T-helper 17 cell (primary cell): ENCODE results near the gene IDI2. TPM values are rescaled to one million over a fixed set of nuclear protein-coding genes. Genes with fewer than 3 reads are reported as not detected.

ENCODE experiments used
- ATAC-seq: fragments of 150-1000 bp; cut with Tn5 transposase; 2 replicates; pipeline ENCODE4 v1.10.0; 2021; ENCODE audit warnings: mild to moderate bottlenecking, moderate library complexity
- DNase-seq, 3 donors: peaks; one replicate each; pipeline versions ENCODE4 v3.0.0 to v3.0.0-alpha.2; 2020 to 2021
- H3K9me3 ChIP-seq: one replicate; pipeline ENCODE4 v1.7.0; 2013; ENCODE audit warnings: low read length, mild to moderate bottlenecking; ENCODE audit not compliant: control insufficient read depth, poor library complexity, severe bottlenecking
- H3K27ac Mint-ChIP-seq: one replicate; pipeline ENCODE4 v1.8.0; 2022; ENCODE audit warnings: mild to moderate bottlenecking, moderate library complexity, mixed read lengths
- H3K27me3 Mint-ChIP-seq: one replicate; pipeline ENCODE4 v1.8.0; 2022; ENCODE audit warnings: mixed read lengths
- H3K36me3 Mint-ChIP-seq: one replicate; pipeline ENCODE4 v1.8.0; 2022; ENCODE audit warnings: low read depth, mixed read lengths
- H3K4me1 Mint-ChIP-seq: one replicate; pipeline ENCODE4 v1.8.0; 2022; ENCODE audit warnings: mild to moderate bottlenecking, mixed read lengths
- H3K4me3 Mint-ChIP-seq: one replicate; pipeline ENCODE4 v1.8.0; 2022; ENCODE audit warnings: mild to moderate bottlenecking, moderate library complexity, mixed read lengths
- total RNA-seq, 4 donors: library from RNA in 2 of 4; stranded (reverse) in 2 of 4; gene quantifications; one replicate each; pipeline ENCODE4 v1.2.3 and lab custom pipeline; 2022 to 2026

Gene IDI2
- total RNA-seq, 2 donors from 2014 or later = not detected

DNA sequence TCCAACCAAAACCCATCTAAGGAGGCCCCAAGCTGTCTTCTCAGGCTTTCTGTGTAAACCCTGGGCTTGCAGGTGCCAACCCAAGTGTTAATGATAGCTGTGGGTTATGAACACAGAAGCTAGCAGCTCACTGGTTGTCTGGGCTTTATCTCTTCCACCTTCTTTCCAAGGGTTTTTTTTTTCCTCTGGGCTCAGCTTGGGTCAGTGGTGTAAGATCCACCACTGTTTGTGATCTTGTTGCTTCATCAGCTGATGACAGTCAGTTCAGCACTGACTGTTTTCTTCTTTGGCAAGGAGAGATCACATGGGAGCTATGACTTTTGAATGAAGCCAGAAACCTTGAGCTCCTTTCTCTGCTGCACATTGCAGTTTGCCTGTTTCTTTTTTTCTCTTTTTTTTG lies 32.8 kb downstream of the IDI2 start:
- ATAC-seq (no peak), DNase-seq (no peak)
- H3K27me3 Mint-ChIP-seq = no peaks in the 10 kb centered on the region
- no peak overlapping the region for H3K4me3 Mint-ChIP-seq
- peaks cover 10% of the 10 kb centered on the region for H3K36me3 Mint-ChIP-seq
- peak overlapping the region; percentile 2 for H3K27ac Mint-ChIP-seq
- peaks cover 24% of the 10 kb centered on the region for H3K4me1 Mint-ChIP-seq
- no peaks in the 10 kb centered on the region for H3K9me3 ChIP-seq

GRCh38 chr10:992467-992866 lies 33.2 kb downstream of the IDI2 start:
- Mint-ChIP-seq H3K4me3 (no peak overlapping the region), H3K36me3 (peaks cover 10% of the 10 kb centered on the region), H3K27me3 (no peaks in the 10 kb centered on the region), H3K27ac (no peak overlapping the region), H3K4me1 (peaks cover 24% of the 10 kb centered on the region)
- no peak for ATAC-seq
- DNase-seq = no peak
- H3K9me3 ChIP-seq = no peaks in the 10 kb centered on the region

GRCh38 chr10:990808-991207 lies 34.9 kb downstream of the IDI2 start:
- H3K36me3 Mint-ChIP-seq = peaks cover 10% of the 10 kb centered on the region

DNA sequence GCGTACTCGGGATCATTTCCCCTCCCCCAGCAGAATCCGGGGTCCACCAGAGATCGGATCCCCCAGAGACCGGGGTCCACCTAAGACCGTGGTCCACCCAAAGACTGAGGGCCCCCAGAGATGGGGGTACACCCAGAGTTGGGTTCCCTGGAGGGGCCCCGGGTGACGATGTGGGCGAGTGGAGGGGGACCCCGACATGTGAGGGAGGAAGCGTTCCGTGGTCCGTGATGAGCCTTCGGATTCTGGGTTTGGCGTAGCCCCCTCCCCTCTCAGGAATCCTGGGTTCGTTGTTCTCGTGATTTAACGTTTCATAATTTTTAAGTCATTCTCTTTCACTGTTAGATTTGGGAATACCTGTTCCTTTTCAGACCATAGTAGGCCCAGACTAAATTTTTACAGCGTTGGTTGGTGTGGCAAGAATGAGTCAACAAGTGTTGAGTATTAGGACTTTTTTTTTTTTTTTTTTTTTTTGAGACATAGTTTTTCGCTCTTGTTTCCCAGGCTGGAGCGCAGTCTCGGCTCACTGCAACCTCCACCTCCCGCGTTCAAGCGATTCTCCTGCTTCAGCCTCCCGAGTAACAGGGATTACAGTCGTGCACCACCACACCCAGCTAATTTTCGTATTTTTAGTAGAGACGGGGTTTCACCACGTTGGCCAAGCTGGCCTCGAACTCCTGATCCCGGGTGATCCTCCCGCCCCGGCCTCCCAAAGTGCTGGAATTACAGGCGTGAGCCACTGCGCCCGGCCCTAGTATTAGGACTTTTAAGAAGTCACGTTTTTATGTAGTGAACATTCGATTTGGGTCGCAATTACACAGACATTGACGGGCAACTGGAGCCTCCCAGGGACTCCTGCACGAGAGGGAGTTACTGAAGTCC lies 36.8 kb downstream of the IDI2 start:
- ATAC-seq (peak; percentile 5), DNase-seq (no peak)
- no peaks in the 10 kb centered on the region for H3K9me3 ChIP-seq
- Mint-ChIP-seq H3K27me3 (no peaks in the 10 kb centered on the region), H3K4me3 (peak overlapping the region; percentile 97), H3K4me1 (peaks cover 23% of the 10 kb centered on the region), H3K27ac (peak overlapping the region; percentile 95), H3K36me3 (no peaks in the 10 kb centered on the region)

More at GRCh38 chr10:990808-991207, 34.9 kb downstream of the IDI2 start:
- no peaks in the 10 kb centered on the region for H3K9me3 ChIP-seq
- peaks cover 29% of the 10 kb centered on the region for H3K4me1 Mint-ChIP-seq
- H3K27ac Mint-ChIP-seq = no peak overlapping the region
- no peaks in the 10 kb centered on the region for H3K27me3 Mint-ChIP-seq
- peak overlapping the region; percentile 97 for H3K4me3 Mint-ChIP-seq
- DNase-seq (no peak), ATAC-seq (no peak)

- peak; percentile 98 for ATAC-seq
- Mint-ChIP-seq H3K27ac (peak within 1 kb of the TSS; percentile 95), H3K4me3 (peak within 1 kb of the TSS; percentile 97), H3K27me3 (no peaks in the 10 kb centered on the region), H3K4me1 (peaks cover 23% of the 10 kb centered on the region), H3K36me3 (no peaks in the 10 kb centered on the region)
- no peaks in the 10 kb centered on the region for H3K9me3 ChIP-seq
- peak; percentile 89 to 91 (median 91) for DNase-seq
These were observed 37.6 kb downstream of the IDI2 start, which contains the start of gene GTPBP4 for GRCh38 chr10:987870-988666. TSS of gene GTPBP4 (plus strand) at chr10:988434. CDS start at chr10:988480, 46 bp downstream.

- Mint-ChIP-seq H3K27me3 (no peaks in the 10 kb centered on the region), H3K4me1 (peaks cover 23% of the 10 kb centered on the region), H3K36me3 (no peaks in the 10 kb centered on the region), H3K4me3 (peak overlapping the region; percentile 97), H3K27ac (peak overlapping the region; percentile 95)
- DNase-seq (no peak), ATAC-seq (no peak)
- no peaks in the 10 kb centered on the region for H3K9me3 ChIP-seq
These were observed 38.1 kb downstream of the IDI2 start for GRCh38 chr10:987620-987869.

- ATAC-seq (no peak), DNase-seq (no peak)
- H3K9me3 ChIP-seq = no peaks in the 10 kb centered on the region
- peak overlapping the region; percentile 97 for H3K4me3 Mint-ChIP-seq
- peak overlapping the region; percentile 95 for H3K27ac Mint-ChIP-seq
- peaks cover 23% of the 10 kb centered on the region for H3K4me1 Mint-ChIP-seq
- no peaks in the 10 kb centered on the region for H3K36me3 Mint-ChIP-seq
- H3K27me3 Mint-ChIP-seq = no peaks in the 10 kb centered on the region
These were observed 38.6 kb downstream of the IDI2 start for GRCh38 chr10:986881-987619.

DNA sequence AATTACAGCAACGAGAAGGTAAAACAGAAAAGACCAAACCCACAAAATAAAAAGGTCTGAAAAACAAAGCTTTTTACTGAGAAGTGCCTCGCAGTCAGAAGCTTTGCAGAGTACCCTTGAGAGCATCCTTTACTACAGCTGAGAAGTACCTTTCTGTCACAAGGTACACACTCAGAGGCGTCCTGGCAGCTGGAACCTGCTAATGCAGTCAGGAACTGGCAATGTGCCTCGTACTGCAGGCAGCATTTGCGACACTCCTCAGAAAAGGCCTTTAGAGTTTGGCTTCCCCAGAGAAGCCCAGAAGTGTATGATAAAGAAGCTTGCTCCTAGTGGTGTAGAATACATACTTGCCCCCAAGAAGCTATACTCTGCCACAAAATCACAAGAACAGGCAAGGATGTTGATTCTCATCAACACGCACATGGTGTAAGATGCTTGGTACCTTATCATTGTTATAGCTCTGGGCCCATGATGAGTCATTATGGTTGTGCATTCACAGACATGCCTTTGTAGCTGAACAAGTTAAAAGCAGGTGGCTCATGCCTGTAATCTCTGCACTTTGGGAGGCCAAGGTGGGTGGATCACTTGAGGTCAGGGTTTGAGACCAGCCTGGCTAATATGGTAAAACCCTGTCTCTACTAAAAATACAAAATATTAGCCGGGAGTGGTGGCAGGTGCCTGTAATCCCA lies 39.4 kb downstream of the IDI2 start:
- DNase-seq = no peak
- Mint-ChIP-seq H3K4me1 (peaks cover 23% of the 10 kb centered on the region), H3K27ac (peak overlapping the region; percentile 95), H3K27me3 (no peaks in the 10 kb centered on the region), H3K4me3 (peak overlapping the region; percentile 97), H3K36me3 (no peaks in the 10 kb centered on the region)
- no peaks in the 10 kb centered on the region for H3K9me3 ChIP-seq
- ATAC-seq = no peak

DNA sequence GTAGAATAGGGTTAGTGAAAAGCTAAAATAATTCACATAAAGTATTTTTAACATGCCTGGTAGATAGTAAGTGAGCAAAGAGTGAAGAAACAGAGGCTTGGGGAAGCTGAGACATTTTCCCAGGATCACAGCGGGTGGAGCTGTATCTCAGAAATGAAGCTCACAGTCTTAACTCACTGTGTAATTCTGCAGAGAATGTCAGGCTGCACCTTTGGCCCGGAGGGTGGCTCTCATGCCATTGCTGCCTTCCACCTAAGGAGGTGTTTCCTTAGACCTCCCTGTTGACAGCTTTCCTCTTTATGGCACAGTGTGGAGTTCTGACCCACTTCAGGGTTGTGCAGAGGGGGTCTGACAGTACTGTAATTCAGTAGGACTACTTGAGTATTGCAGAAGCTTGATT lies 40.3 kb downstream of the IDI2 start:
- Mint-ChIP-seq H3K27me3 (no peaks in the 10 kb centered on the region), H3K4me1 (peaks cover 19% of the 10 kb centered on the region)

DNA sequence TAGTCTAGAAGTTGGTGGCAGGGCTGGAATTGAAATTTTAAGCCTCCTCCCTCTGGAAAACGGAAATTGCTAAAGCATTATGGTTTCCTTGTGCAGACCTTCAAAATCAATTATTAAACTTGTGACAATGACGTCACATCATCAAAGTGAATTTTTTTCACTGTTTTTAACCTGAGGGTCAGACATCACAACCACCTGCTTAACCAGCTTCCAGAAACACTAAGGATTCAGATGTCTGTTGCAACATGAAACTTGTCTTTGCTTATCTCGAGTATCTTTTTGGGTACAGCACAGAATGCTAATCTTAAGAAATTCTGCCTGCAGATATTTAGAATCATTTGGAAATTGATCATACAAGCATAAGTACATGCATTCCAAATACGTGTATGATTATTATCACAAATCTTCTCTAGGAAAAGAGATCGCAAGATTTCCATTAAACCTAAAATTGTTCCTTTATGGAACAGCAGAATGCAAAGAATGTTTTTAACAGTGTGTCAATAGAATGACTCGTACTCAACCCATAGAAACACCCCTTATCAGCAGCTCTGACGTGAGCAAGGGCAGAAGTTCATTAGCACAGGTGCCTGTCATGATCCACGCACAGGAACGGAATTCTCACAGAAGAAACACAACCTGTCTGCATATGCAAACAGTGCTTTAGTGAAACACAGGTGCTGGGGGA lies 41.5 kb downstream of the IDI2 start:
- no peak for ATAC-seq
- Mint-ChIP-seq H3K36me3 (no peaks in the 10 kb centered on the region), H3K27me3 (no peaks in the 10 kb centered on the region), H3K4me1 (peaks cover 7% of the 10 kb centered on the region), H3K4me3 (no peak overlapping the region), H3K27ac (no peak overlapping the region)
- DNase-seq = no peak
- H3K9me3 ChIP-seq = no peaks in the 10 kb centered on the region

More for the DNA sequence above, 40.3 kb downstream of the IDI2 start:
- no peaks in the 10 kb centered on the region for H3K9me3 ChIP-seq
- no peak overlapping the region for H3K27ac Mint-ChIP-seq
- no peaks in the 10 kb centered on the region for H3K36me3 Mint-ChIP-seq
- DNase-seq (no peak), ATAC-seq (no peak)
- no peak overlapping the region for H3K4me3 Mint-ChIP-seq

DNA sequence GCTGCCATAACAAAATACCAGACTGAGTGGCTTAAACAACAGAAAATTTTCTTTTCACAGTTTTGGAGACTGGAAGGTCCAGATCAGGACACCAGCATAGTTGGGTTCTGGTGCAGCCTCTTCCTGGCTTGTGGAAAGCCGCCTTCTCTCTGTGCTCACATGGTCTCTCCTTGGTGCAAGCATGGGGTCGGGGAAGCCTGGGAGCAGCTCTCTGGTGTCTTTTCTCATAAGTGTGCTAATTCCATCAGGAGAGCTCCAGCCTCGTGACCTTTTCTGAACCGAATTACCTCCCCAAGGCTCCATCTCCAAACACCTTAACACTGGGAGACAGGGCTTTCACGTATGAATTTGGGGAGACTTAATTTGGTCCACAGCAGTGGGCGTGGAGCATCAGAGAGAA lies 42.3 kb downstream of the IDI2 start:
- Mint-ChIP-seq H3K27ac (no peak overlapping the region), H3K27me3 (no peaks in the 10 kb centered on the region), H3K4me1 (peaks cover 7% of the 10 kb centered on the region), H3K36me3 (no peaks in the 10 kb centered on the region), H3K4me3 (no peak overlapping the region)
- H3K9me3 ChIP-seq = no peaks in the 10 kb centered on the region
- DNase-seq (no peak), ATAC-seq (no peak)

- ATAC-seq (no peak), DNase-seq (no peak)
- H3K4me3 Mint-ChIP-seq = no peak overlapping the region
- H3K36me3 Mint-ChIP-seq = no peaks in the 10 kb centered on the region
- no peaks in the 10 kb centered on the region for H3K27me3 Mint-ChIP-seq
- H3K9me3 ChIP-seq = no peaks in the 10 kb centered on the region
- no peaks in the 10 kb centered on the region for H3K4me1 Mint-ChIP-seq
- no peak overlapping the region for H3K27ac Mint-ChIP-seq
These were observed 45.1 kb downstream of the IDI2 start for GRCh38 chr10:980468-981093.
